Spleen (tissue), 11 donors: ENCODE measurements around the gene RAD51B. TPM values are rescaled to one million over a fixed set of nuclear protein-coding genes. Genes with fewer than 3 reads are reported as not detected.

ENCODE experiments used
- DNase-seq: peaks from one replicate; pipeline ENCODE4 v3.0.0-alpha.2; 2020
- H3K27ac ChIP-seq, 8 donors: fragments of 200-600 bp; sonication (generic) in 7 of 8; 1 replicate in 4 of 8; 2 replicates in 4 of 8; pipeline versions ENCODE4 v1.5.0 to v1.8.0; 2016 to 2021; ENCODE audit warnings: inconsistent platforms in 4 of 8, mild to moderate bottlenecking in 4 of 8, moderate library complexity in 1 of 8
- H3K27me3 ChIP-seq, 7 donors: fragments of 200-600 bp; sonication (generic) in 6 of 7; replicated peaks in 1 of 7; 1 replicate in 4 of 7; 2 replicates in 3 of 7; pipeline versions ENCODE4 v1.5.0 to v1.8.0; 2016 to 2021; ENCODE audit warnings: inconsistent platforms in 3 of 7, mild to moderate bottlenecking in 1 of 7
- H3K36me3 ChIP-seq, 6 donors: fragments of 200-600 bp; sonication (generic) in 5 of 6; 1 replicate in 4 of 6; 2 replicates in 2 of 6; pipeline versions ENCODE4 v1.5.0 to v1.8.0; 2016 to 2021; ENCODE audit warnings: inconsistent platforms in 2 of 6
- H3K4me1 ChIP-seq, 6 donors: fragments of 200-600 bp; sonication (generic) in 5 of 6; 1 replicate in 3 of 6; 2 replicates in 3 of 6; pipeline versions ENCODE4 v1.5.0 to v1.8.0; 2016 to 2021; ENCODE audit warnings: inconsistent platforms in 3 of 6
- H3K4me3 ChIP-seq, 8 donors: fragments of 200-600 bp; sonication (generic) in 7 of 8; 1 replicate in 4 of 8; 2 replicates in 4 of 8; pipeline versions ENCODE4 v1.5.0 to v1.8.0; 2016 to 2021; ENCODE audit warnings: inconsistent platforms in 4 of 8, mild to moderate bottlenecking in 4 of 8, moderate library complexity in 2 of 8
- H3K9me3 ChIP-seq, 8 donors: fragments of 200-600 bp; sonication (generic) in 7 of 8; 1 replicate in 4 of 8; 2 replicates in 4 of 8; pipeline versions ENCODE4 v1.5.0 to v1.8.0; 2016 to 2021; ENCODE audit warnings: inconsistent platforms in 4 of 8
- POLR2A ChIP-seq, 3 donors: fragments of 450-650 bp; IDR thresholded peaks; one replicate each; pipeline ENCODE4 v1.5.1; 2017; ENCODE audit warnings: antibody characterized with exemption in 3 of 3, mild to moderate bottlenecking in 1 of 3
- POLR2AphosphoS5 ChIP-seq, 3 donors: sonication (generic); formaldehyde crosslinking; IDR thresholded peaks; one replicate each; pipeline ENCODE4 v1.5.1; 2017; ENCODE audit warnings: antibody characterized with exemption in 3 of 3
- WGBS, 5 donors: extraction: QIAGEN DNeasy Blood & Tissue Kit in 3 of 5; methylation state at CpG; one replicate each; pipeline versions ENCODE4 v1.1.5 to v1.1.7; 2013 to 2018; 5-methylcytosine and 5-hydroxymethylcytosine counted together
- intact Hi-C: fragments of 100-400 bp; cut with DNase I; formaldehyde crosslinking; loops from one replicate; pipeline ENCODE4 v1.15.0; 2023; ENCODE audit warnings: low total_unique reads
- polyA plus RNA-seq, 3 donors: library from polyadenylated mRNA; stranded (reverse); fragments of 200-250 nt; gene quantifications; one replicate each; pipeline ENCODE4 v1.2.1, GENCODE V29; 2013
- total RNA-seq, 7 donors: library from RNA; depleted of rRNA in 3 of 7; stranded (reverse); fragments of >200 nt in 3 of 7; fragmentation: NEBNext Ultra II Directional in 4 of 7; extraction: Animal tissue kit (Norgen Biotek cat#: 25700) in 4 of 7; gene quantifications; one replicate each; pipeline versions ENCODE4 v1.1.0 to v1.2.1, GENCODE V29; 2016 to 2021
- TF ChIP-seq, protein P1 (sequence below), 11 experiments: fragments of 200-600 bp in 7 of 11; fragments of 450-650 bp in 4 of 11; sonication (generic) in 4 of 11; IDR thresholded peaks in 8 of 11; conservative IDR thresholded peaks in 3 of 11; 1 replicate in 7 of 11; 2 replicates in 4 of 11; pipeline versions ENCODE4 v1.4.0 to v1.8.0; 2016 to 2021; ENCODE audit warnings: antibody characterized with exemption in 11 of 11, inconsistent platforms in 4 of 11, mild to moderate bottlenecking in 1 of 11
- donor health status: healthy with polysubstance abuse.
- donor health status: DM: no; HTN: no; CAD: no; lungs with moderate emphysema.
- donor health status: DM: no; HTN: no; CAD: no.
- donor health status: Bipolar disorder and iron deficiency.
- donor health status: healthy.
- donor health status: DM: no; HTN: no; CAD: no.
- donor health status: DM: yes; HTN: yes; CAD: no.

RAD51B gene
- total and polyA plus RNA-seq, 10 donors: 4.2 to 43.7 (median 29.8) TPM

GRCh38 chr14:68239988-68240771 is 420.6 kb downstream of the RAD51B start:
- peaks cover 0 to 32% (median 17%) of the 10 kb centered on the region in 6 donors for H3K4me1 ChIP-seq
- WGBS, 5 donors: 71 to 82% (median 74%) methylated on average over 9 of the region's 9 CpGs
- intact Hi-C loops: loop anchor here (10.0 kb wide), 1 partner anchor 305 kb away; no protein-coding TSS in a partner anchor
- peak overlapping the region in 2 of 8 donors; percentile 25 to 36 for H3K27ac ChIP-seq
- H3K36me3 ChIP-seq: no peaks in the 10 kb centered on the region
- no peak for TF ChIP-seq POLR2AphosphoS5 (IDR thresholded peaks at IDR 0.05)
- TF ChIP-seq POLR2A (IDR thresholded peaks at IDR 0.05): no peak
- TF ChIP-seq, protein P1, sequence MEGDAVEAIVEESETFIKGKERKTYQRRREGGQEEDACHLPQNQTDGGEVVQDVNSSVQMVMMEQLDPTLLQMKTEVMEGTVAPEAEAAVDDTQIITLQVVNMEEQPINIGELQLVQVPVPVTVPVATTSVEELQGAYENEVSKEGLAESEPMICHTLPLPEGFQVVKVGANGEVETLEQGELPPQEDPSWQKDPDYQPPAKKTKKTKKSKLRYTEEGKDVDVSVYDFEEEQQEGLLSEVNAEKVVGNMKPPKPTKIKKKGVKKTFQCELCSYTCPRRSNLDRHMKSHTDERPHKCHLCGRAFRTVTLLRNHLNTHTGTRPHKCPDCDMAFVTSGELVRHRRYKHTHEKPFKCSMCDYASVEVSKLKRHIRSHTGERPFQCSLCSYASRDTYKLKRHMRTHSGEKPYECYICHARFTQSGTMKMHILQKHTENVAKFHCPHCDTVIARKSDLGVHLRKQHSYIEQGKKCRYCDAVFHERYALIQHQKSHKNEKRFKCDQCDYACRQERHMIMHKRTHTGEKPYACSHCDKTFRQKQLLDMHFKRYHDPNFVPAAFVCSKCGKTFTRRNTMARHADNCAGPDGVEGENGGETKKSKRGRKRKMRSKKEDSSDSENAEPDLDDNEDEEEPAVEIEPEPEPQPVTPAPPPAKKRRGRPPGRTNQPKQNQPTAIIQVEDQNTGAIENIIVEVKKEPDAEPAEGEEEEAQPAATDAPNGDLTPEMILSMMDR (IDR thresholded peaks at IDR 0.05 in 8 of 11, conservative IDR thresholded peaks at IDR 0.05 in 3 of 11): no peak
- no peaks in the 10 kb centered on the region for H3K9me3 ChIP-seq
- H3K27me3 ChIP-seq: no peaks in the 10 kb centered on the region
- DNase-seq: no peak
- no peak overlapping the region for H3K4me3 ChIP-seq

DNA sequence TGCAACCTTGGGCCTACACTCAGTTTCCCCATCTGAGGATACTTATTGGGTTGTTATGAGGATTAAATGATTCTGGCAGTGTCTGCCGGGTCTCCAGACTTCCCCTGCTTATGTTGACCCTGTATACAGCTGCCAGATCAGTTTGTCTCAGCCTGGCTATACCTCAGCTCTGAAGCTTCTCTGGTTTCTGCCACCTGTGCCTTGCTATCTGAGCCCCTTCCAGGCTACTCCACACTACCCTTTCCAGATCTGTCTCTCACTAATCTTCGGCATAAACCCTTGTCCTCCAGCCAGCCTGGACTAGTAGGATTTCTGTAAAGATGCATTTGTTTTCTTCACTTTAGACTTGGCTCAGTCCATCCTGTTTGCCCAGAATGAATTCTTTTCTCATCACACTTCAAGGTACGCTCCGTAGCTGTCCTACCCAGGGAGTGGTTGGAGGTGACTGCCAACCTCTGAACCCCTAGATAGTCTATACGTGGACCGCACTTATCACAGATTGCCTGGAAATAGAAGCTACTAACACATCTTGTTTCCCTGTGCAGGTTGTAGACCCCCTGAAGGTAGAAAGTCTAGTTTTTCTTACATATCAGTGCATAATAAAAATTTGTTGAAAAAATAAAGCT is 422.4 kb downstream of the RAD51B start:
- Histone ChIP-seq H3K27ac (no peak overlapping the region), H3K4me1 (peaks cover 8 to 50% (median 28%) of the 10 kb centered on the region in 6 donors), H3K27me3 (no peaks in the 10 kb centered on the region), H3K9me3 (no peaks in the 10 kb centered on the region), H3K36me3 (no peaks in the 10 kb centered on the region), H3K4me3 (no peak overlapping the region)
- DNase-seq: no peak
- no peak for TF ChIP-seq POLR2A (IDR thresholded peaks at IDR 0.05)
- TF ChIP-seq, protein P1 (IDR thresholded peaks at IDR 0.05 in 8 of 11, conservative IDR thresholded peaks at IDR 0.05 in 3 of 11): no peak
- no peak for TF ChIP-seq POLR2AphosphoS5 (IDR thresholded peaks at IDR 0.05)
- intact Hi-C loops: no loop called here
- 95 to 99% (median 97%) methylated on average over 6 of the region's 6 CpGs for WGBS, 5 donors

- H3K36me3 ChIP-seq: no peaks in the 10 kb centered on the region
- TF ChIP-seq, protein P1 (IDR thresholded peaks at IDR 0.05 in 8 of 11, conservative IDR thresholded peaks at IDR 0.05 in 3 of 11): no peak
- TF ChIP-seq POLR2A (IDR thresholded peaks at IDR 0.05) (no peak), POLR2AphosphoS5 (IDR thresholded peaks at IDR 0.05) (no peak)
- H3K27me3 ChIP-seq: no peaks in the 10 kb centered on the region
- no peak for DNase-seq
- H3K4me1 ChIP-seq: peaks cover 24 to 66% (median 43%) of the 10 kb centered on the region in 6 donors
- intact Hi-C loops: no loop called here
- H3K9me3 ChIP-seq: no peaks in the 10 kb centered on the region
- H3K27ac ChIP-seq: peak overlapping the region; percentile 8 to 83 (median 64)
- no peak overlapping the region for H3K4me3 ChIP-seq
- WGBS, 5 donors: 62 to 79% (median 69%) methylated on average over 3 of the region's 3 CpGs
Measured at GRCh38 chr14:68243450-68244010, 424.0 kb downstream of the RAD51B start.
